ENCODE results near the gene ZFP92.

GRCh38 chrX:153384390-153384789 lies 26.9 kb upstream of the ZFP92 start:
- TF ChIP-seq POLR2A (IDR thresholded peaks at IDR 0.05), result no peak
- TF ChIP-seq CTCF (IDR thresholded peaks at IDR 0.05 in 8 of 11, conservative IDR thresholded peaks at IDR 0.05 in 3 of 11), result no peak
